ENCODE results near the gene SERINC5. TPM values are rescaled to one million over a fixed set of nuclear protein-coding genes. Genes with fewer than 3 reads are reported as not detected.
A peak's percentile ranks its signal among the peaks of the same experiment; 100 is the strongest.

Gene SERINC5
- total and polyA plus RNA-seq, 2 of the 4 experiments (the other 2 are of a cell fraction) = 5.0 to 8.1 TPM

DNA sequence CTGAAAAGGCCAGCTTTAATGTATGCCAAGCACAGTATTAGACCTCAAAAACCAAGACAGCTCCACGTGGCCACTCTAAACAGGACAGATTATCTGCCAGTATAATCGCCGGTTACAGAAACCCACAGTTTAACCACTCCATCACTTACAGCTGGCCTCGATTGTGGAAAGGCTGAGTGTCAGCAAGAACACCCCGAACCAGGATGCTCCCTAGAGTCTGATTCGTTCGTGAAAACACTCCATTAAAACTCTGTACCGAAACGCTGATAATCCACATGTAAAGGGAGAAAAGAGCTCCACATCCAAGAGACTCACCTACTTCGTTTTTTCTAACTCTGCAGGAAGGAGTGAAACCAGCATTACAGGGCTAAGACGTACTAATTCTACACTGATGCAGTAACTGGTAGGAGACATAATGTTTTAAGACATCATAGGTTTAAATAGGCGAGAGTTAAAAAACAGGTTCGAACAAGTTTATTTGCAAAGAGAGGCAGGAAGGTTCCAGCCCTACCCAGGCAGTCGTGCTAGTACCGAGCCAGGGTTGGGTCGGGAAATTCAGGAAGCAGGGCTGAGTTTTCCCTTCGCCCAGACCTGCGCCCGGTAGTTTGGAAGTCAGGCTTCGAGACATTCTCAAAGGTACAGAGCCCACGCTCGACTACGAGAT lies 949 bp downstream of the SERINC5 start:
- Histone ChIP-seq H3K9me1 (ENCODE audit: insufficient read depth, low read length) (no peaks in the 10 kb centered on the region; the same call in 1 of the 2 replicates), H3K14ac (replicated peaks; ENCODE audit: low read depth, low read length) (peak overlapping the region; percentile 38; the same call in 1 of the 2 replicates), H3K56ac (ENCODE audit: extremely low read depth, insufficient read depth, low read length) (peak overlapping the region; percentile 25; the same call in 1 of the 2 replicates), H2BK20ac (ENCODE audit: low read depth, low read length) (no peak overlapping the region), H4K8ac (ENCODE audit: low read depth in 2 of 2, low read length in 2 of 2) (peak overlapping the region in 1 of 2 experiments; percentile 26; a peak in 2 of 4 replicates), H2AFZ (replicated peaks; ENCODE audit: low read length, poor library complexity) (peak overlapping the region; percentile 94), H4K20me1 (ENCODE audit: insufficient read depth, low read length) (no peaks in the 10 kb centered on the region), H3K9ac (ENCODE audit: low read depth, low read length) (peak overlapping the region; percentile 80), H2BK5ac (ENCODE audit: low read depth, low read length, poor library complexity, severe bottlenecking) (no peak overlapping the region), H3K4me2 (ENCODE audit: low read depth, low read length) (peak overlapping the region; percentile 91), H2BK15ac (ENCODE audit: low read depth, low read length) (no peak overlapping the region), H2AK5ac (ENCODE audit: low read depth, low read length) (no peak overlapping the region), H3K4ac (ENCODE audit: low read depth, low read length) (peak overlapping the region; percentile 26; the same call in 1 of the 2 replicates), H3K4me3 (ENCODE audit: insufficient read depth, low read depth, low read length) (peak overlapping the region; percentile 73), H3K18ac (ENCODE audit: low read depth, low read length) (peak overlapping the region; percentile 14; the same call in 1 of the 2 replicates), H4K91ac (ENCODE audit: insufficient read depth, low read depth, low read length) (no peak overlapping the region), H3K9me3 (ENCODE audit: control insufficient read depth, insufficient read depth, low read length) (no peaks in the 10 kb centered on the region), H4K5ac (ENCODE audit: low read depth, low read length) (no peak overlapping the region), H3K36me3 (ENCODE audit: control insufficient read depth, insufficient read depth, low read length) (no peaks in the 10 kb centered on the region), H3K23ac (ENCODE audit: low read depth, low read length) (peak overlapping the region; percentile 67), H3K79me1 (ENCODE audit: low read depth in 1 of 2, low read length in 2 of 2) (peaks cover 13 to 39% of the 10 kb centered on the region in 2 experiments; a peak in 3 of 4 replicates), H3K27ac (ENCODE audit: insufficient read depth, low read length) (no peak overlapping the region; the same call in 1 of the 2 replicates), H2BK120ac (ENCODE audit: low read depth, low read length) (0 out of 2 replicates have a peak overlapping the region, but pooled peaks have one; percentile 7), H2AK9ac (replicated peaks; ENCODE audit: low read depth, low read length, poor library complexity) (peak overlapping the region; percentile 29), H3K27me3 (ENCODE audit: control insufficient read depth, insufficient read depth, low read length) (no peaks in the 10 kb centered on the region), H3K4me1 (ENCODE audit: control insufficient read depth, insufficient read depth, low read length) (peaks cover 3% of the 10 kb centered on the region)
- WGBS, 2 experiments (ENCODE audit: extremely low coverage in 2 of 2, insufficient read length in 1 of 2) = 0% methylated on average over 5 of the region's 23 CpGs; no CpG with 5 or more reads in 1 of the 2 experiments
- intact Hi-C loops (cut with micrococcal nuclease) = loop anchor here (5.0 kb wide), 1 partner anchor 163 kb away; no protein-coding TSS in a partner anchor
- dilution Hi-C loops (cut with HindIII; ENCODE audit: low sequenced_read_pairs, unreplicated experiment) = no loop called here
- TF ChIP-seq MXI1 (IDR thresholded peaks at IDR 0.05; ENCODE audit: borderline replicate concordance, low read depth, low read length) = 0 out of 2 replicates have a peak, but pooled peaks have one; percentile 40
- TF ChIP-seq, protein P1, sequence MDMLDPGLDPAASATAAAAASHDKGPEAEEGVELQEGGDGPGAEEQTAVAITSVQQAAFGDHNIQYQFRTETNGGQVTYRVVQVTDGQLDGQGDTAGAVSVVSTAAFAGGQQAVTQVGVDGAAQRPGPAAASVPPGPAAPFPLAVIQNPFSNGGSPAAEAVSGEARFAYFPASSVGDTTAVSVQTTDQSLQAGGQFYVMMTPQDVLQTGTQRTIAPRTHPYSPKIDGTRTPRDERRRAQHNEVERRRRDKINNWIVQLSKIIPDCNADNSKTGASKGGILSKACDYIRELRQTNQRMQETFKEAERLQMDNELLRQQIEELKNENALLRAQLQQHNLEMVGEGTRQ (IDR thresholded peaks at IDR 0.05; ENCODE audit: low read depth, low read length) = peak; percentile 56; the same call in 1 of the 2 replicates
- TF ChIP-seq BHLHE40 (IDR thresholded peaks at IDR 0.05; ENCODE audit: low read depth, low read length) = no peak
- ATAC-seq (ENCODE audit: low read depth) = peak; percentile 10
- peak; percentile 28 for DNase-seq
- in situ Hi-C loops (cut with MboI; ENCODE audit: low sequenced_read_pairs) = no loop called here
- POLR2A ChIA-PET (ENCODE audit: unreplicated experiment) = no interaction called here
- no TSS peak for BruUV-seq (replicated peaks)
- CTCF ChIA-PET = no interaction called here
